ENCODE results near the gene GPRC5C.

GRCh38 chr17:74408262-74408661 is 23.6 kb upstream of the GPRC5C start:
- TF ChIP-seq CTCF (IDR thresholded peaks at IDR 0.05), result no peak
- TF ChIP-seq EZH2 (IDR thresholded peaks at IDR 0.05; ENCODE audit: borderline replicate concordance, insufficient read depth, low read depth, low read length, poor library complexity, severe bottlenecking), result no peak

All from B cell (primary cell).